ENCODE measurements around the gene CDC42EP4.

DNA sequence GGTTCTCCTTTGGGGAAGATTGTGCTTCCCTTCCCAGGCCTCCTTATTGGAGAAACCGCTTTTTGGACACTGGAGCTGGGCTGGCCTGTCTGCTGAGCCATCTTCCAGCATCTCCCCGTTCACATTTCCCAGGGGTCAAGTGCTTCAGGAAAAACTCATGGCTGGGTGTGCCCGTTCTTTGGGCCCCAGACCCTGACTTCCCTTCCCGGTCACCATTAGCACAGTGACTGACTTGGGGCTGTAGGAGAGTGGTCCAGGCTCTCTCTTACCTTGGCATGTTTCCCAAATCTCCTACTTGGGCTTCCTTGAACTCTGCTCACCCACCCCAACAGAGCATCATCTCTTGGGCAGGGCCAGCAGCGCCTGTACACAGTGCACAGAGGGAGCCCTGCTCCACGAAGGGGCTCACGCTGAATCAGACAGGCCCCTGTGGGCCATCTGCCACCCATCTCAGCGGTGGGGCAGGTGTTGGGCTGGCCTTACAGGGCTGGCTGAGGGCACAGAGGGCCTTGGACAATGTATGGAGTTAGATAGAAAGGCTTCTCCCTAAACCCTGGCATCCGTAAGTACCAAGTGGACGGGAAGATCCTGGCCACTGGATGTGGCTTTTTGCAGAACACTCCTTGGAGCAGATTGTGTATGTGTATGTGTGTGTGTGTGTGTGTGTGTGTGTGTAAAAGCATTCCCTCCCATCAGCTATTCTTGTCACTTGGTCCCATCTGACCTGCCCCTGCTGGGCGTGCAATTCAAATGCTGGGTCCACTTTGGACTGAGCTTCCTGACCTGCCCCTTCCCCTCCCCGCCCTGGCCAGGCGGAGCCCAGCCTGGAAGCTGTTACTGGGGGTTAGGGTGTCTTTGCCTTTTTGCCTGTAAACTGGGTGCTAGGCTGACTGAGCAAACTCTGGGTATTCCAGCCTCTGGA, 24.9 kb upstream of the CDC42EP4 start:
- TF ChIP-seq, protein P1, sequence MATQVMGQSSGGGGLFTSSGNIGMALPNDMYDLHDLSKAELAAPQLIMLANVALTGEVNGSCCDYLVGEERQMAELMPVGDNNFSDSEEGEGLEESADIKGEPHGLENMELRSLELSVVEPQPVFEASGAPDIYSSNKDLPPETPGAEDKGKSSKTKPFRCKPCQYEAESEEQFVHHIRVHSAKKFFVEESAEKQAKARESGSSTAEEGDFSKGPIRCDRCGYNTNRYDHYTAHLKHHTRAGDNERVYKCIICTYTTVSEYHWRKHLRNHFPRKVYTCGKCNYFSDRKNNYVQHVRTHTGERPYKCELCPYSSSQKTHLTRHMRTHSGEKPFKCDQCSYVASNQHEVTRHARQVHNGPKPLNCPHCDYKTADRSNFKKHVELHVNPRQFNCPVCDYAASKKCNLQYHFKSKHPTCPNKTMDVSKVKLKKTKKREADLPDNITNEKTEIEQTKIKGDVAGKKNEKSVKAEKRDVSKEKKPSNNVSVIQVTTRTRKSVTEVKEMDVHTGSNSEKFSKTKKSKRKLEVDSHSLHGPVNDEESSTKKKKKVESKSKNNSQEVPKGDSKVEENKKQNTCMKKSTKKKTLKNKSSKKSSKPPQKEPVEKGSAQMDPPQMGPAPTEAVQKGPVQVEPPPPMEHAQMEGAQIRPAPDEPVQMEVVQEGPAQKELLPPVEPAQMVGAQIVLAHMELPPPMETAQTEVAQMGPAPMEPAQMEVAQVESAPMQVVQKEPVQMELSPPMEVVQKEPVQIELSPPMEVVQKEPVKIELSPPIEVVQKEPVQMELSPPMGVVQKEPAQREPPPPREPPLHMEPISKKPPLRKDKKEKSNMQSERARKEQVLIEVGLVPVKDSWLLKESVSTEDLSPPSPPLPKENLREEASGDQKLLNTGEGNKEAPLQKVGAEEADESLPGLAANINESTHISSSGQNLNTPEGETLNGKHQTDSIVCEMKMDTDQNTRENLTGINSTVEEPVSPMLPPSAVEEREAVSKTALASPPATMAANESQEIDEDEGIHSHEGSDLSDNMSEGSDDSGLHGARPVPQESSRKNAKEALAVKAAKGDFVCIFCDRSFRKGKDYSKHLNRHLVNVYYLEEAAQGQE (IDR thresholded peaks at IDR 0.05), result no peak
- TF ChIP-seq, protein P2, sequence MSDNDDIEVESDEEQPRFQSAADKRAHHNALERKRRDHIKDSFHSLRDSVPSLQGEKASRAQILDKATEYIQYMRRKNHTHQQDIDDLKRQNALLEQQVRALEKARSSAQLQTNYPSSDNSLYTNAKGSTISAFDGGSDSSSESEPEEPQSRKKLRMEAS (IDR thresholded peaks at IDR 0.05), result no peak
- TF ChIP-seq, protein P3, sequence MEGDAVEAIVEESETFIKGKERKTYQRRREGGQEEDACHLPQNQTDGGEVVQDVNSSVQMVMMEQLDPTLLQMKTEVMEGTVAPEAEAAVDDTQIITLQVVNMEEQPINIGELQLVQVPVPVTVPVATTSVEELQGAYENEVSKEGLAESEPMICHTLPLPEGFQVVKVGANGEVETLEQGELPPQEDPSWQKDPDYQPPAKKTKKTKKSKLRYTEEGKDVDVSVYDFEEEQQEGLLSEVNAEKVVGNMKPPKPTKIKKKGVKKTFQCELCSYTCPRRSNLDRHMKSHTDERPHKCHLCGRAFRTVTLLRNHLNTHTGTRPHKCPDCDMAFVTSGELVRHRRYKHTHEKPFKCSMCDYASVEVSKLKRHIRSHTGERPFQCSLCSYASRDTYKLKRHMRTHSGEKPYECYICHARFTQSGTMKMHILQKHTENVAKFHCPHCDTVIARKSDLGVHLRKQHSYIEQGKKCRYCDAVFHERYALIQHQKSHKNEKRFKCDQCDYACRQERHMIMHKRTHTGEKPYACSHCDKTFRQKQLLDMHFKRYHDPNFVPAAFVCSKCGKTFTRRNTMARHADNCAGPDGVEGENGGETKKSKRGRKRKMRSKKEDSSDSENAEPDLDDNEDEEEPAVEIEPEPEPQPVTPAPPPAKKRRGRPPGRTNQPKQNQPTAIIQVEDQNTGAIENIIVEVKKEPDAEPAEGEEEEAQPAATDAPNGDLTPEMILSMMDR (IDR thresholded peaks at IDR 0.05; ENCODE audit: low read depth, low read length, missing input control), result no peak
- no peak for TF ChIP-seq YY1 (IDR thresholded peaks at IDR 0.05)
- TF ChIP-seq, protein P4, sequence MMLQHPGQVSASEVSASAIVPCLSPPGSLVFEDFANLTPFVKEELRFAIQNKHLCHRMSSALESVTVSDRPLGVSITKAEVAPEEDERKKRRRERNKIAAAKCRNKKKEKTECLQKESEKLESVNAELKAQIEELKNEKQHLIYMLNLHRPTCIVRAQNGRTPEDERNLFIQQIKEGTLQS (IDR thresholded peaks at IDR 0.05), result no peak
- no peak for TF ChIP-seq FOXA1 (IDR thresholded peaks at IDR 0.05)
- TF ChIP-seq EGR1 (IDR thresholded peaks at IDR 0.05; ENCODE audit: low read depth in 2 of 2), result no peak
